Prostate gland (tissue), 2 donors: ENCODE results near the gene GOLGA8M.
"Not testable (repeated sequence)": the region's sequence is repeated elsewhere in the genome, so short reads cannot be mapped to it uniquely, and the experiment has no call there.

ENCODE experiments used
- POLR2A ChIP-seq: fragments of 450-650 bp; IDR thresholded peaks from one replicate; pipeline ENCODE4 v1.6.1; 2016; ENCODE audit warnings: antibody characterized with exemption, mild to moderate bottlenecking
- TF ChIP-seq, protein P1 (sequence below), 4 experiments: fragments of 200-600 bp in 2 of 4; fragments of 450-650 bp in 2 of 4; sonication (generic) in 2 of 4; IDR thresholded peaks; 1 replicate in 3 of 4; 2 replicates in 1 of 4; pipeline ENCODE4 v1.5.1; 2016 to 2019; ENCODE audit warnings: antibody characterized with exemption in 4 of 4, mild to moderate bottlenecking in 2 of 4, moderate library complexity in 2 of 4

DNA sequence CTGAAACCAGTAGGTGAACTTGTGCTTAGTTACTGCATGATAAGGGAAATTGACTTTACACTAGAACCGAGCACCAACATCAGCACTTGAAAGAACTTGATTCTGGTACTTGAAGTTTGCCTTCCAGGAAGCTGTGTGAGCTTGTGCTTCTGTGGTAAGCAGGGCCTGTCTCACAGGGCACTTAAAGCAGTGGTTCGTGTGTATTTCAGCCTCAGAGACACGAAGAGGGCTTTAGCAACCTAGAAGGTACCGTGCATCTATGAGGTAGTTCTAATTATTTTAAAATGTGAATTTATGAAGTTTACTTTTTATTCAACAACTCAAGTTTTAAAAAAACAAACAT is 56.2 kb downstream of the GOLGA8M start:
- TF ChIP-seq, protein P1, sequence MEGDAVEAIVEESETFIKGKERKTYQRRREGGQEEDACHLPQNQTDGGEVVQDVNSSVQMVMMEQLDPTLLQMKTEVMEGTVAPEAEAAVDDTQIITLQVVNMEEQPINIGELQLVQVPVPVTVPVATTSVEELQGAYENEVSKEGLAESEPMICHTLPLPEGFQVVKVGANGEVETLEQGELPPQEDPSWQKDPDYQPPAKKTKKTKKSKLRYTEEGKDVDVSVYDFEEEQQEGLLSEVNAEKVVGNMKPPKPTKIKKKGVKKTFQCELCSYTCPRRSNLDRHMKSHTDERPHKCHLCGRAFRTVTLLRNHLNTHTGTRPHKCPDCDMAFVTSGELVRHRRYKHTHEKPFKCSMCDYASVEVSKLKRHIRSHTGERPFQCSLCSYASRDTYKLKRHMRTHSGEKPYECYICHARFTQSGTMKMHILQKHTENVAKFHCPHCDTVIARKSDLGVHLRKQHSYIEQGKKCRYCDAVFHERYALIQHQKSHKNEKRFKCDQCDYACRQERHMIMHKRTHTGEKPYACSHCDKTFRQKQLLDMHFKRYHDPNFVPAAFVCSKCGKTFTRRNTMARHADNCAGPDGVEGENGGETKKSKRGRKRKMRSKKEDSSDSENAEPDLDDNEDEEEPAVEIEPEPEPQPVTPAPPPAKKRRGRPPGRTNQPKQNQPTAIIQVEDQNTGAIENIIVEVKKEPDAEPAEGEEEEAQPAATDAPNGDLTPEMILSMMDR (IDR thresholded peaks at IDR 0.05), result not testable (repeated sequence)
- TF ChIP-seq POLR2A, result not testable (repeated sequence)
